HepG2 (cell line): ENCODE measurements around the gene CNTFR. TPM values are rescaled to one million over a fixed set of nuclear protein-coding genes. Genes with fewer than 3 reads are reported as not detected.

Experiments used
- ATAC-seq: fragments of 200-7000 bp; cut with Tn5 transposase; 3 replicates; pipeline ENCODE4 v1.9.1; 2020; ENCODE audit warnings: mild to moderate bottlenecking, moderate library complexity
- BruUV-seq: library from RNA; stranded (reverse); fragments of 400-500 nt; replicated peaks from 2 replicates; lab custom pipeline; 2021; lab: Mats Ljungman, UMichigan
- CTCF ChIA-PET: fragments of 300-600 bp; formaldehyde crosslinking; extraction: SDS; loops from one replicate; lab custom pipeline; 2021; ENCODE audit warnings: low total read pairs, inconsistent platforms, low intra/inter-chr PET ratio; lab: Yijun Ruan, JAX
- POLR2A ChIA-PET: fragments of 350-600 bp; sonication (Branson Sonifier 250); formaldehyde crosslinking; loops from one replicate; lab custom pipeline; 2020; ENCODE audit warnings: antibody characterized with exemption, inconsistent platforms; lab: Yijun Ruan, JAX
- DNase-seq: peaks from one replicate; pipeline ENCODE4 v3.0.0-alpha.2; 2015; ENCODE audit warnings: low spot score
- FAIRE-seq: peaks from 3 replicates; lab custom pipeline; 2011; peaks lifted over from hg19 to GRCh38; lab: Jason Lieb, UNC
- H2AFZ ChIP-seq: one replicate; pipeline ENCODE4 v1.6.1; 2011; ENCODE audit warnings: low read length, inconsistent platforms
- H3K27ac ChIP-seq: fragments of 300-600 bp; 3 replicates; pipeline ENCODE4 v1.8.0; 2011; ENCODE audit warnings: mixed run types, mild to moderate bottlenecking, mixed read lengths, low read length, inconsistent platforms; ENCODE audit not compliant: insufficient read depth; ENCODE audit errors: extremely low read length
- H3K27me3 ChIP-seq, 2 experiments: fragments of 200-600 bp in 1 of 2; 2 replicates in 1 of 2; 3 replicates in 1 of 2; pipeline versions ENCODE4 v1.6.0 to v1.8.0; 2011; ENCODE audit warnings: low read length in 2 of 2, mild to moderate bottlenecking in 2 of 2, moderate library complexity in 2 of 2, inconsistent platforms in 1 of 2; ENCODE audit not compliant: insufficient read depth in 2 of 2, control insufficient read depth in 1 of 2
- H3K36me3 ChIP-seq, 2 experiments: fragments of 200-600 bp in 1 of 2; replicated peaks in 1 of 2; 2 replicates in 1 of 2; 3 replicates in 1 of 2; pipeline versions ENCODE4 v1.5.1 to v1.8.0; 2011; ENCODE audit warnings: low read length in 2 of 2, inconsistent platforms in 1 of 2; ENCODE audit not compliant: insufficient read depth in 2 of 2, control insufficient read depth in 1 of 2
- H3K4me1 ChIP-seq: 2 replicates; pipeline ENCODE4 v1.5.1; 2012; ENCODE audit warnings: low read length, inconsistent platforms; ENCODE audit not compliant: insufficient read depth
- H3K4me2 ChIP-seq: 2 replicates; pipeline ENCODE4 v1.6.0; 2011; ENCODE audit warnings: low read depth, low read length, inconsistent platforms
- H3K4me3 ChIP-seq, 3 experiments: fragments of 200-600 bp in 1 of 3; sonication (generic), shearing (Covaris generic) in 1 of 3; replicated peaks in 1 of 3; 2 replicates each; pipeline ENCODE4 v1.5.1; 2011 to 2016; ENCODE audit warnings: low read length in 3 of 3, inconsistent platforms in 2 of 3, low read depth in 2 of 3, mild to moderate bottlenecking in 2 of 3, control low read depth in 1 of 3, mixed read lengths in 1 of 3; ENCODE audit not compliant: insufficient read depth in 1 of 3
- H3K79me2 ChIP-seq: one replicate; pipeline ENCODE4 v1.6.1; 2011; ENCODE audit warnings: low read length, inconsistent platforms; ENCODE audit not compliant: insufficient read depth
- H3K9ac ChIP-seq: 2 replicates; pipeline ENCODE4 v1.6.0; 2011; ENCODE audit warnings: mild to moderate bottlenecking, low read depth, low read length, inconsistent platforms; ENCODE audit not compliant: insufficient read depth
- H3K9me3 ChIP-seq: 2 replicates; pipeline ENCODE4 v1.5.1; 2012; ENCODE audit warnings: mild to moderate bottlenecking, low read length
- H4K20me1 ChIP-seq: 2 replicates; pipeline ENCODE4 v1.6.0; 2011; ENCODE audit warnings: inconsistent platforms, mild to moderate bottlenecking, low read length, moderate library complexity; ENCODE audit not compliant: insufficient read depth
- CEBPG ChIP-seq: IDR thresholded peaks from 2 replicates; pipeline ENCODE4 v1.6.1; 2016
- JDP2 ChIP-seq: sonication (generic); formaldehyde crosslinking; IDR thresholded peaks from 2 replicates; pipeline ENCODE4 v1.8.1; 2022; ENCODE audit warnings: missing genetic modification reagents, borderline replicate concordance
- KAT2B ChIP-seq: fragments of 150-350 bp; IDR thresholded peaks from 2 replicates; pipeline ENCODE4 v1.6.1; 2014; ENCODE audit warnings: low read depth, low read length, borderline replicate concordance
- RXRB ChIP-seq: IDR thresholded peaks from 2 replicates; pipeline ENCODE4 v1.6.1; 2016; ENCODE audit warnings: borderline replicate concordance, missing genetic modification reagents, missing compliant biosample characterization
- SCMH1 ChIP-seq: sonication (generic); formaldehyde crosslinking; IDR thresholded peaks from 2 replicates; pipeline ENCODE4 v1.9.0; 2021; ENCODE audit warnings: missing genetic modification reagents, mild to moderate bottlenecking, borderline replicate concordance
- SMAD1 ChIP-seq: sonication (generic); formaldehyde crosslinking; IDR thresholded peaks from 2 replicates; pipeline ENCODE4 v1.4.0; 2020; ENCODE audit warnings: missing genetic modification reagents, low read depth, mild to moderate bottlenecking, borderline replicate concordance
- ZFP36L1 ChIP-seq: sonication (generic); formaldehyde crosslinking; IDR thresholded peaks from 2 replicates; pipeline ENCODE4 v1.8.0; 2022; ENCODE audit warnings: mild to moderate bottlenecking, missing genetic modification reagents, moderate library complexity
- ZNF235 ChIP-seq: sonication (generic); formaldehyde crosslinking; IDR thresholded peaks from 2 replicates; pipeline ENCODE4 v1.8.1; 2023; ENCODE audit warnings: mild to moderate bottlenecking, missing genetic modification reagents, borderline replicate concordance
- ZNF547 ChIP-seq: sonication (generic); formaldehyde crosslinking; IDR thresholded peaks from 2 replicates; pipeline ENCODE4 v1.5.1; 2020; ENCODE audit warnings: mild to moderate bottlenecking, missing genetic modification reagents
- ZNF572 ChIP-seq: sonication (generic); formaldehyde crosslinking; IDR thresholded peaks from 2 replicates; pipeline ENCODE4 v1.5.1; 2020; ENCODE audit warnings: mild to moderate bottlenecking, missing genetic modification reagents
- ZNF788 ChIP-seq: sonication (generic); formaldehyde crosslinking; IDR thresholded peaks from 2 replicates; pipeline ENCODE4 v1.5.0; 2020; ENCODE audit warnings: mild to moderate bottlenecking, missing genetic modification reagents, borderline replicate concordance
- ZSCAN21 ChIP-seq: sonication (generic); formaldehyde crosslinking; IDR thresholded peaks from 2 replicates; pipeline ENCODE4 v1.8.0; 2022; ENCODE audit warnings: mild to moderate bottlenecking, missing genetic modification reagents, moderate library complexity, borderline replicate concordance
- WGBS: methylation state at CpG from one replicate; pipeline ENCODE4 v1.1.6; 2017; ENCODE audit warnings: low lambda C conversion rate; 5-methylcytosine and 5-hydroxymethylcytosine counted together
- in situ Hi-C: cut with HindIII; loops from 2 replicates; pipeline ENCODE4 v1.10.0; 2017; ENCODE audit warnings: low pct_unique_long_range_greater_than_20kb; ENCODE audit not compliant: extremely low pct_ligation_motif_present
- intact Hi-C: fragments of 100-400 bp; cut with micrococcal nuclease; formaldehyde crosslinking; loops from one replicate; pipeline ENCODE4 v1.10.0; 2022; ENCODE audit not compliant: unreplicated experiment
- polyA plus RNA-seq, 8 experiments: library from polyadenylated mRNA; depleted of rRNA in 3 of 8; stranded (reverse) in 7 of 8; unstranded in 1 of 8; fragments of >200 nt; fragmentation: Illumina TruSeq in 4 of 8; extraction: Trizol in 4 of 8; gene quantifications; 2 replicates each; pipeline versions ENCODE4 v1.2.1 to v1.2.3, GENCODE V29; 2011 to 2016; ENCODE audit warnings: low read depth in 4 of 8, missing spikeins in 1 of 8, mixed read lengths in 1 of 8; ENCODE audit not compliant: insufficient read depth in 1 of 8
- total RNA-seq, 5 experiments: library from RNA; depleted of rRNA; stranded (reverse); fragments of >200 nt; fragmentation: Illumina TruSeq; extraction: Trizol; gene quantifications; 2 replicates each; pipeline ENCODE4 v1.2.3, GENCODE V29; 2016; ENCODE audit warnings: low read depth in 1 of 5
- TF ChIP-seq, protein P1 (sequence below): sonication (generic); formaldehyde crosslinking; IDR thresholded peaks from 2 replicates; pipeline ENCODE4 v1.8.1; 2022; ENCODE audit warnings: low read depth, mild to moderate bottlenecking, missing genetic modification reagents

CNTFR gene
- total and polyA plus RNA-seq, 2 of the 13 experiments (the other 11 are each of a cell fraction or from before 2014, with no cell fraction given) = not detected

DNA sequence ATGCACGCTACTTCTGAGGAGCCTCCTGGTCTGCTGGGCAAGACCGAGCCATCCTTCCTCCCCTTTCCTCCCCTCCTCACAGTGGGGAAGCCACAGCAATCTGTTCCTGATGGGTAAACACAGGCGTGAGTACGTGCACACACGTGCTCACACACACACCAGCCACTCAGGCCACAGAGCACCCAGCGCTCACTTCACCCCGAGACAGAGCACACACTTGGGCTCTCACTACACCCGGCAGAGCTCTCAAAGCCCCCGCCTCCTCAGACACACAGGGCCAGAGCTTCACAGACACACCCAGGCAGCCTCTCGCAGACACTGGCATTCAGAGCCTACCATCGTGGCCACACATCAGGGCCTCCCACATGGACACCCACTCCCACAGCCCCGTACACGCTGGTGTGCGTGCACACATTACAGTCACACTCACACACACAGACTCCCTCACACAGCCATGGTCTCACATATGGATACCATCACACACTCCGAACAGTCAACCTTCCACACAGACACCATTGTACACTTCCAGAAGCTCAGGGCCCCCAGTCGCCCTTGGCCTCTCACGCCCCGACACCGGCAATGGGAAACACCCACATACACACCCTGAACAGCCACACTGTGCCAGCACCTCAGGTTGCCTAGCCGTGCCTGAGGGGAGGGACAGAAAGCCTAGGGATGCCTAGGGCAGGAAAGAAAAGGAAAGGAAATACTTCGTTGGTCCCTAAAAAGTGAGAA lies 13.5 kb downstream of the CNTFR start:
- CTCF ChIA-PET = no interaction called here

More for the DNA sequence above, 13.5 kb downstream of the CNTFR start:
- no peak overlapping the region for H3K4me2 ChIP-seq
- no peak overlapping the region for H3K4me3 ChIP-seq
- no peak overlapping the region for H3K9ac ChIP-seq
- peaks cover 15 to 81% of the 10 kb centered on the region in 2 experiments for H3K27me3 ChIP-seq
- in situ Hi-C loops (no loop called here), intact Hi-C loops (no loop called here)
- H3K27ac ChIP-seq = no peak overlapping the region
- H3K79me2 ChIP-seq = no peaks in the 10 kb centered on the region
- 24% methylated on average over 14 of the region's 21 CpGs for WGBS
- peak; percentile 14; the same call in 2 of the 3 replicates for ATAC-seq
- no peak for FAIRE-seq
- TF ChIP-seq SMAD1 (CRISPR knock-in tag) (no peak), RXRB (CRISPR knock-in tag) (no peak), ZNF235 (no peak), KAT2B (no peak), CEBPG (CRISPR knock-in tag) (no peak), ZNF572 (CRISPR knock-in tag) (no peak), JDP2 (CRISPR knock-in tag) (no peak), ZNF788 (CRISPR knock-in tag) (no peak), ZFP36L1 (CRISPR knock-in tag) (no peak), SCMH1 (CRISPR knock-in tag) (no peak), ZNF547 (CRISPR knock-in tag) (no peak), ZSCAN21 (CRISPR knock-in tag) (no peak)
- TF ChIP-seq, protein P1, sequence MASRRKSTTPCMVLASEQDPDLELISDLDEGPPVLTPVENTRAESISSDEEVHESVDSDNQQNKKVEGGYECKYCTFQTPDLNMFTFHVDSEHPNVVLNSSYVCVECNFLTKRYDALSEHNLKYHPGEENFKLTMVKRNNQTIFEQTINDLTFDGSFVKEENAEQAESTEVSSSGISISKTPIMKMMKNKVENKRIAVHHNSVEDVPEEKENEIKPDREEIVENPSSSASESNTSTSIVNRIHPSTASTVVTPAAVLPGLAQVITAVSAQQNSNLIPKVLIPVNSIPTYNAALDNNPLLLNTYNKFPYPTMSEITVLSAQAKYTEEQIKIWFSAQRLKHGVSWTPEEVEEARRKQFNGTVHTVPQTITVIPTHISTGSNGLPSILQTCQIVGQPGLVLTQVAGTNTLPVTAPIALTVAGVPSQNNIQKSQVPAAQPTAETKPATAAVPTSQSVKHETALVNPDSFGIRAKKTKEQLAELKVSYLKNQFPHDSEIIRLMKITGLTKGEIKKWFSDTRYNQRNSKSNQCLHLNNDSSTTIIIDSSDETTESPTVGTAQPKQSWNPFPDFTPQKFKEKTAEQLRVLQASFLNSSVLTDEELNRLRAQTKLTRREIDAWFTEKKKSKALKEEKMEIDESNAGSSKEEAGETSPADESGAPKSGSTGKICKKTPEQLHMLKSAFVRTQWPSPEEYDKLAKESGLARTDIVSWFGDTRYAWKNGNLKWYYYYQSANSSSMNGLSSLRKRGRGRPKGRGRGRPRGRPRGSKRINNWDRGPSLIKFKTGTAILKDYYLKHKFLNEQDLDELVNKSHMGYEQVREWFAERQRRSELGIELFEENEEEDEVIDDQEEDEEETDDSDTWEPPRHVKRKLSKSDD (CRISPR knock-in tag) = no peak
- TF ChIP-seq, all 625 proteins: peak for 0
- H3K36me3 ChIP-seq = no peaks in the 10 kb centered on the region
- BruUV-seq = no TSS peak
- POLR2A ChIA-PET = no interaction called here
- no peaks in the 10 kb centered on the region for H4K20me1 ChIP-seq
- no peaks in the 10 kb centered on the region for H3K4me1 ChIP-seq
- H2AFZ ChIP-seq = no peak overlapping the region
- no peak for DNase-seq
- H3K9me3 ChIP-seq = no peaks in the 10 kb centered on the region
